HEK293T (cell line): ENCODE data around the gene DLX2.

ENCODE experiments used
- CTCF ChIA-PET: fragments of 350-600 bp; formaldehyde crosslinking; extraction: SDS; loops from one replicate; lab custom pipeline; 2021; ENCODE audit warnings: antibody characterized with exemption, inconsistent platforms; lab: Yijun Ruan, JAX
- POLR2A ChIA-PET: fragments of 350-600 bp; formaldehyde crosslinking; extraction: SDS; loops from one replicate; lab custom pipeline; 2020; ENCODE audit warnings: antibody characterized with exemption, inconsistent platforms; lab: Yijun Ruan, JAX
- DNase-seq: peaks from one replicate; pipeline ENCODE4 v3.0.0; 2012; ENCODE audit warnings: mixed read lengths; ENCODE audit errors: extremely low spot score
- ARNT ChIP-seq: fragments of 450-650 bp; IDR thresholded peaks from 2 replicates; pipeline ENCODE4 v1.6.1; 2017; ENCODE audit warnings: mild to moderate bottlenecking
- BHLHE40 ChIP-seq: fragments of 450-650 bp; IDR thresholded peaks from 2 replicates; pipeline ENCODE4 v1.6.1; 2016; ENCODE audit warnings: mild to moderate bottlenecking, moderate library complexity, borderline replicate concordance
- CTBP1 ChIP-seq: fragments of 450-650 bp; IDR thresholded peaks from 2 replicates; pipeline ENCODE4 v1.6.1; 2016; ENCODE audit warnings: borderline replicate concordance
- ELF4 ChIP-seq: fragments of 450-650 bp; IDR thresholded peaks from 2 replicates; pipeline ENCODE4 v1.6.1; 2017; ENCODE audit warnings: antibody characterized with exemption
- FOXA1 ChIP-seq: fragments of 450-650 bp; IDR thresholded peaks from 2 replicates; pipeline ENCODE4 v1.6.1; 2016; ENCODE audit warnings: mild to moderate bottlenecking
- FOXK2 ChIP-seq: fragments of 450-650 bp; IDR thresholded peaks from 2 replicates; pipeline ENCODE4 v1.6.1; 2016; ENCODE audit warnings: mild to moderate bottlenecking
- FOXM1 ChIP-seq: fragments of 450-650 bp; IDR thresholded peaks from 2 replicates; pipeline ENCODE4 v1.6.1; 2017; ENCODE audit warnings: mild to moderate bottlenecking, borderline replicate concordance
- HDGF ChIP-seq: fragments of 450-650 bp; IDR thresholded peaks from 2 replicates; pipeline ENCODE4 v1.6.1; 2017; ENCODE audit warnings: antibody characterized with exemption, borderline replicate concordance
- L3MBTL2 ChIP-seq: fragments of 450-650 bp; conservative IDR thresholded peaks from 2 replicates; pipeline ENCODE4 v1.6.1; 2016; ENCODE audit warnings: mild to moderate bottlenecking
- LEF1 ChIP-seq: fragments of 450-650 bp; IDR thresholded peaks from 2 replicates; pipeline ENCODE4 v1.6.1; 2017; ENCODE audit warnings: mild to moderate bottlenecking, borderline replicate concordance
- NFRKB ChIP-seq: fragments of 450-650 bp; IDR thresholded peaks from 2 replicates; pipeline ENCODE4 v1.6.1; 2016; ENCODE audit warnings: mild to moderate bottlenecking, moderate library complexity
- SP1 ChIP-seq: fragments of 450-650 bp; IDR thresholded peaks from 2 replicates; pipeline ENCODE4 v1.6.1; 2017
- SUZ12 ChIP-seq: fragments of 450-650 bp; IDR thresholded peaks from 2 replicates; pipeline ENCODE4 v1.6.1; 2016; ENCODE audit warnings: mild to moderate bottlenecking
- TARDBP ChIP-seq: fragments of 450-650 bp; IDR thresholded peaks from 2 replicates; pipeline ENCODE4 v1.6.1; 2016
- ZNF384 ChIP-seq: fragments of 450-650 bp; IDR thresholded peaks from 2 replicates; pipeline ENCODE4 v1.6.1; 2016
- TF ChIP-seq, protein P1 (sequence below): fragments of 450-650 bp; IDR thresholded peaks from 2 replicates; pipeline ENCODE4 v1.6.1; 2016

The DLX2 gene

GRCh38 chr2:172103471-172104272 lies 972 bp upstream of the DLX2 start:
- TF ChIP-seq ARNT (no peak), LEF1 (no peak), L3MBTL2 (no peak), SP1 (no peak), FOXK2 (no peak)
- TF ChIP-seq, protein P1, sequence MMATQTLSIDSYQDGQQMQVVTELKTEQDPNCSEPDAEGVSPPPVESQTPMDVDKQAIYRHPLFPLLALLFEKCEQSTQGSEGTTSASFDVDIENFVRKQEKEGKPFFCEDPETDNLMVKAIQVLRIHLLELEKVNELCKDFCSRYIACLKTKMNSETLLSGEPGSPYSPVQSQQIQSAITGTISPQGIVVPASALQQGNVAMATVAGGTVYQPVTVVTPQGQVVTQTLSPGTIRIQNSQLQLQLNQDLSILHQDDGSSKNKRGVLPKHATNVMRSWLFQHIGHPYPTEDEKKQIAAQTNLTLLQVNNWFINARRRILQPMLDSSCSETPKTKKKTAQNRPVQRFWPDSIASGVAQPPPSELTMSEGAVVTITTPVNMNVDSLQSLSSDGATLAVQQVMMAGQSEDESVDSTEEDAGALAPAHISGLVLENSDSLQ: peak; percentile 72
- POLR2A ChIA-PET: interaction anchor here (0.5 to 3.2 kb wide), 16 partner anchors 10 to 402 kb away, joined by 3 to 49 read pairs (median 3); partner anchors contain the start of genes DLX1, HAT1, METAP1D and SLC25A12
- peak; percentile 82 for DNase-seq
- CTCF ChIA-PET: interaction anchor here (0.6 to 3.0 kb wide), 11 partner anchors 8 to 416 kb away, joined by 3 to 17 read pairs (median 4); no protein-coding TSS in a partner anchor

DNA sequence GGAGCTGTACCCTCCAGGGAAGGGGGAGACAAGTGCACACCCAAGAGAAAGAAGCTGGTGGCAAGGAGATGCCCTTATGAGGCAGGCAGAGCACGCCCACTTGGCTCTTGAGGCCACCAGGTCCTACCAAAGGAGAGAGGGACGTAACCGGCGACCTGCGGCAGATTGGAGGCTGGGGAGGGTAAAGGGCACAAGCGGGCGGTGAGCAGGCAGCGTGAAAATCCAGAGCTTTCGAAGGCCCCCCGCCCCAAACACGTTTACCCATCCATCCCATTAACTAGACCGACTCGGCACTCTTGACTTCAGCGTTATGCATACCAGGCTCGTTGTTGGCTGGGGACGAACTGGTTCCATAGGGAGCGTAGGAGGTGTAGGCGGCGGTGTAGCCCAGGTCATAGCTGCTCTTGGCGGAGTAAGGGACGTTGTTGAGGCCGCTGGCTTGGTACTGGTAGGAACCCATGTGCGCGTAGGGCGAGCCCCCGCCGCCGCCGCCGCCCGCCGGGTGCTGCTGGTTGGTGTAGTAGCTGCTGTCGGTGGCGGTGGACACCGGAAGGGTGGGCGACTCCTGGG lies 794 bp downstream of the DLX2 start:
- POLR2A ChIA-PET: interaction anchor here (0.6 to 3.2 kb wide), 25 partner anchors 9 to 1173 kb away, joined by 3 to 49 read pairs (median 4); partner anchors contain the start of genes DLX1, GORASP2, HAT1 and SLC25A12
- no peak for DNase-seq
- TF ChIP-seq ZNF384: no peak
- no peak for TF ChIP-seq FOXK2
- TF ChIP-seq TARDBP: no peak
- TF ChIP-seq FOXM1: no peak
- TF ChIP-seq L3MBTL2: no peak
- TF ChIP-seq SP1: no peak
- no peak for TF ChIP-seq ARNT
- no peak for TF ChIP-seq SUZ12
- no peak for TF ChIP-seq FOXA1
- TF ChIP-seq NFRKB: no peak
- TF ChIP-seq, protein P1: no peak
- TF ChIP-seq LEF1: no peak
- TF ChIP-seq BHLHE40: no peak
- TF ChIP-seq ELF4: no peak
- no peak for TF ChIP-seq CTBP1
- no peak for TF ChIP-seq HDGF
- CTCF ChIA-PET: interaction anchor here (0.6 to 3.0 kb wide), 2 partner anchors 398 to 561 kb away, joined by 8 to 17 read pairs; no protein-coding TSS in a partner anchor

GRCh38 chr2:172100935-172101820 lies 1.5 kb downstream of the DLX2 start:
- TF ChIP-seq HDGF (no peak), L3MBTL2 (0 out of 2 replicates have a peak, but pooled peaks have one; percentile 22), ZNF384 (no peak), FOXM1 (no peak)
- TF ChIP-seq, protein P1: no peak
- ChIA-PET POLR2A (interaction anchor here (0.6 to 3.2 kb wide), 22 partner anchors 8 to 1172 kb away, joined by 3 to 49 read pairs (median 4); partner anchors contain the start of genes DLX1, GORASP2, HAT1 and SLC25A12), CTCF (interaction anchor here (0.7 to 3.0 kb wide), 2 partner anchors 26 to 397 kb away, joined by 4 to 17 read pairs; no protein-coding TSS in a partner anchor)
- DNase-seq: no peak

- TF ChIP-seq FOXM1: no peak
- TF ChIP-seq SUZ12: no peak
- TF ChIP-seq ARNT: no peak
- no peak for TF ChIP-seq TARDBP
- no peak for TF ChIP-seq ELF4
- TF ChIP-seq HDGF: no peak
- TF ChIP-seq CTBP1: no peak
- TF ChIP-seq BHLHE40: no peak
- no peak for TF ChIP-seq LEF1
- TF ChIP-seq, protein P1: no peak
- TF ChIP-seq SP1: no peak
- TF ChIP-seq FOXA1: no peak
- TF ChIP-seq ZNF384: no peak
- no peak for TF ChIP-seq NFRKB
- ChIA-PET CTCF (no interaction called here), POLR2A (interaction anchor here (1.2 to 6.2 kb wide), 10 partner anchors 16 to 389 kb away, joined by 3 to 135 read pairs (median 18); partner anchors contain the start of genes DLX1 and HAT1)
- DNase-seq: no peak
Measured at GRCh38 chr2:172100080-172100934, 2.4 kb downstream of the DLX2 start.
